GM10248 (cell line): ENCODE results near the gene TRAF6.
"Not testable (repeated sequence)": the region's sequence is repeated elsewhere in the genome, so short reads cannot be mapped to it uniquely, and the experiment has no call there.

Experiments
- CTCF ChIA-PET: fragments of 300-600 bp; sonication (Branson Sonifier 250); formaldehyde crosslinking; extraction: SDS; loops from one replicate; lab custom pipeline; 2021; ENCODE audit warnings: antibody characterized with exemption; lab: Yijun Ruan, JAX
- POLR2A ChIA-PET: fragments of 350-650 bp; sonication (Branson Sonifier 250); formaldehyde crosslinking; extraction: SDS; loops from one replicate; lab custom pipeline; 2020; ENCODE audit warnings: antibody characterized with exemption; lab: Yijun Ruan, JAX
- DNase-seq: peaks from one replicate; pipeline ENCODE4 v3.0.0; 2012; ENCODE audit errors: extremely low spot score
- TF ChIP-seq, protein P1 (sequence below): IDR thresholded peaks from 2 replicates; pipeline ENCODE4 v1.5.1; 2012; ENCODE audit warnings: mild to moderate bottlenecking, low read depth; ENCODE audit errors: extremely low read depth, missing control alignments, control extremely low read depth

The TRAF6 gene, protein sequence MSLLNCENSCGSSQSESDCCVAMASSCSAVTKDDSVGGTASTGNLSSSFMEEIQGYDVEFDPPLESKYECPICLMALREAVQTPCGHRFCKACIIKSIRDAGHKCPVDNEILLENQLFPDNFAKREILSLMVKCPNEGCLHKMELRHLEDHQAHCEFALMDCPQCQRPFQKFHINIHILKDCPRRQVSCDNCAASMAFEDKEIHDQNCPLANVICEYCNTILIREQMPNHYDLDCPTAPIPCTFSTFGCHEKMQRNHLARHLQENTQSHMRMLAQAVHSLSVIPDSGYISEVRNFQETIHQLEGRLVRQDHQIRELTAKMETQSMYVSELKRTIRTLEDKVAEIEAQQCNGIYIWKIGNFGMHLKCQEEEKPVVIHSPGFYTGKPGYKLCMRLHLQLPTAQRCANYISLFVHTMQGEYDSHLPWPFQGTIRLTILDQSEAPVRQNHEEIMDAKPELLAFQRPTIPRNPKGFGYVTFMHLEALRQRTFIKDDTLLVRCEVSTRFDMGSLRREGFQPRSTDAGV

DNA sequence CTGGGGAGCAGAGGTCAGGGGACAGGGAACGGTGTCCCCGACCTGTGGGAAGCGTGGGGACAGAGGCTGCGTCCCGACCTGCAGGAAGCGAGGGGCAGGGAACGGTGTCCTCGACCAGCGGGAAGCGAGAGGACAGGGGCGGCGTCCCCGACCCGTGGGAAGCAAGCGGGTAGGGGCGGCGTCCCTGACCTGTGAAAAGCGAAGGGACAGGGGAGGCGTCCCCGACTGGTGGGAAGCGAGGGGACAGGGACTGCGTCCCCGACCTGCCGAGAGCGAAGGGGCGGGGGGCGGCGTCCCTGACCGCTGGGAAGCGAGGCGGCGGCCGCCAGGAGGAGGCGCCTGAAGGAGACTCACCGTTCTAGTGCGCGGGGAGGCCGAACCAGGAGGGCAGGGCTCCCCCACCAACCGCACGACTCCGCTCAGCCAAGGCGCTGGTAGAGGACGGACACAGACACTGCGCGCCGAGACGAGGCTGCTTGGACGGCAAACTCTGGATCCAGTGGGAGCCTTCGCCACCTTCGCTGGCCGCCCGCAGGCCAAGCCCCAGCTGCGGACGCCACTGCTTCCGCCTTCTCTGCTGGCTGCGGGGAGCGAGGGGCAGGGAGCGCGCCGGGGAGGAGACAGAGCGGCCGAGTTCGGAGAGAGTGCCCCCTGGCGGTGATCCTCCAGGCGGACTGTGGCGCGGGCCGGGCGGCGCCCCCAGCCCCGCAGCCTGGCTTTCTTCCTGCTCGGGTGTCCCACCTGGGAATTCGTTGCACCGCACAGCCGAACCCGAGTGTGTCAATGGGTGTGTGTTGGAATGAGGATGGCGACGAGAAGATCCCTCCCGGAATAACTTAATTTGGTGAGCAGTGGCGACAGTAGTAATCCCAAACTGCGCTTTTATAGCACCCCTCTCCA lies at the start of gene TRAF6:
TRAF6 (minus strand) TSS at position 579 of the 900 bp plus-strand sequence. CDS start 8,757 bp downstream, outside the sequence.
- POLR2A ChIA-PET: interaction anchor here (0.6 kb wide), 1 partner anchor 688 kb away, joined by 3 read pairs; no protein-coding TSS in a partner anchor

DNA sequence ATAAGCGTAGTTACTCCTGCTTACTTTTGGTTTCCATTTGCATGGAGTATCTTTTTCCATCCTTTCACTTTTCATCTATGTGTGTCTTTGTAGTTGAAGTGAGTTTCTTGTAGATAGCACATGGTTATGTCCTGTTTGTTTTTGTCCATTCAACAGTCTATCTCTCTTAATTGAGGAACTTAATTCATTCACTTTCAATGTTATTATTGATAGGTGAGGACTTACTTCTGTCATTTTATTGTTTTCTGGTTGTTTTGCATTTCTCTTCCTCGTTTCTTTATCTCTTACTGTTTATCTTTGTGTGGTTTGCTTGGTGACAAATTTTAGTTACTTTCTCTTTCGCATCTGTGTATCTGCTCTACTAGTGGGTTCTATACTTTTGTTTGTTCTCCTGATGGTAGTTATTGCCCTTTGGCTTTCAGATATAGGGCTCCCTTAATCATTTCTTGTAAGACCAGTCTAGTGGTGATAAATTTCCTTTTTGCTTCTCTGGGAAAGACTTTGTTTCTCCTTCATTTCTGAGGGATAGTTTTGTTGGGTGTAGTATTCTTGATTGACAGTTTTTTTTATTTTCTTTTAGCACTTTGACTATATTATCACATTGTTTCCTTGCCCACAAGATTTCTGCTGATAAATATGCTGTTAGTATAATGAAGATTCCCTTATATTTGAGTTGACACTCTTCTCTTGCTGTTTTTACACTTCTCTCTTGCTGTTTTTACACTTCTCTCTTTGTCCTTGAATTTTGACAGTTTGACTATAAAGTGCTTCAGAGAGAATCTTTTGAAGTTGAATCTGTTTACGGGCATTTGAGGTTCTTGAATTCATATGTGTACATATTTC lies 48.7 kb upstream of the TRAF6 start:
- CTCF ChIA-PET: interaction anchor here (9.5 kb wide), 1 partner anchor 189 kb away, joined by 340 read pairs; no protein-coding TSS in a partner anchor
- DNase-seq: peak; percentile 35
- POLR2A ChIA-PET: no interaction called here
- TF ChIP-seq, protein P1, sequence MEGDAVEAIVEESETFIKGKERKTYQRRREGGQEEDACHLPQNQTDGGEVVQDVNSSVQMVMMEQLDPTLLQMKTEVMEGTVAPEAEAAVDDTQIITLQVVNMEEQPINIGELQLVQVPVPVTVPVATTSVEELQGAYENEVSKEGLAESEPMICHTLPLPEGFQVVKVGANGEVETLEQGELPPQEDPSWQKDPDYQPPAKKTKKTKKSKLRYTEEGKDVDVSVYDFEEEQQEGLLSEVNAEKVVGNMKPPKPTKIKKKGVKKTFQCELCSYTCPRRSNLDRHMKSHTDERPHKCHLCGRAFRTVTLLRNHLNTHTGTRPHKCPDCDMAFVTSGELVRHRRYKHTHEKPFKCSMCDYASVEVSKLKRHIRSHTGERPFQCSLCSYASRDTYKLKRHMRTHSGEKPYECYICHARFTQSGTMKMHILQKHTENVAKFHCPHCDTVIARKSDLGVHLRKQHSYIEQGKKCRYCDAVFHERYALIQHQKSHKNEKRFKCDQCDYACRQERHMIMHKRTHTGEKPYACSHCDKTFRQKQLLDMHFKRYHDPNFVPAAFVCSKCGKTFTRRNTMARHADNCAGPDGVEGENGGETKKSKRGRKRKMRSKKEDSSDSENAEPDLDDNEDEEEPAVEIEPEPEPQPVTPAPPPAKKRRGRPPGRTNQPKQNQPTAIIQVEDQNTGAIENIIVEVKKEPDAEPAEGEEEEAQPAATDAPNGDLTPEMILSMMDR: no peak

More for the DNA sequence above, at the start of gene TRAF6:
- peak; percentile 94 for DNase-seq
- CTCF ChIA-PET: interaction anchor here (0.6 to 3.6 kb wide), 20 partner anchors 8 to 556 kb away, joined by 3 to 40 read pairs (median 6); partner anchors contain the start of gene COMMD9
- TF ChIP-seq, protein P1: peak; percentile 92

DNA sequence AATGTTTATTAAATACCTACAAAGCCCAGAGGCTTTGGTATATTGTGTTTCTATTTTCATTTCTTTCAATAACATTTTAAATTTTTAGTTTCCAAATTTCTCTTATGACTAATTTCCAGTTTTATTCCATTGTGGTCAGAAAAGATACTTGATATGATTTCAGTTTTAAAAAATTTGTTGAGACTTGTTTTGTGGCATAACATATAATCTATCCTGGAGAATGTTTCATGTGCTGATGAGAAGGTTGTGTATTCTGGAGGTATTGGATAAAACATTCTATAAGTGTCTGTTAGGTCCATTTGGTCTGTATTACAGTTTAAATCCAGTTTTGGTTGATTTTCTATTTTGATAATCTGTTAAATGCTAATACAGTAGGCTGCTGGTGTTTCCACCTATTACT lies 47.9 kb upstream of the TRAF6 start:
- TF ChIP-seq, protein P1: no peak

DNA sequence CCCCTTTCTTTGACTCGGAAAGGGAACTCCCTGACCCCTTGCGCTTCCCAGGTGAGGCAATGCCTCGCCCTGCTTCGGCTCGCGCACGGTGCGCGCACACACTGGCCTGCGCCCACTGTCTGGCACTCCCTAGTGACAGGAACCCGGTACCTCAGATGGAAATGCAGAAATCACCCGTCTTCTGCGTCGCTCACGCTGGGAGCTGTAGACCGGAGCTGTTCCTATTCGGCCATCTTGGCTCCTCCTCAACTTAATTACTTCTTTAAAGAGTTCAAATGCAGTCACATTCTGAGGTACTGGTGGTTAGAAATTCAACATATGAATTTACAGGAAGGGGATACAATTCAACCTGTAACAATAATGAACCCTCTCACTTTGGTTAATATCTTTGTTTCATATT lies 47.3 kb upstream of the TRAF6 start:
- POLR2A ChIA-PET, DNase-seq, CTCF ChIA-PET: not testable (repeated sequence)

More for the DNA sequence above, 47.9 kb upstream of the TRAF6 start:
- CTCF ChIA-PET: no interaction called here
- DNase-seq: no peak
- POLR2A ChIA-PET: no interaction called here

DNA sequence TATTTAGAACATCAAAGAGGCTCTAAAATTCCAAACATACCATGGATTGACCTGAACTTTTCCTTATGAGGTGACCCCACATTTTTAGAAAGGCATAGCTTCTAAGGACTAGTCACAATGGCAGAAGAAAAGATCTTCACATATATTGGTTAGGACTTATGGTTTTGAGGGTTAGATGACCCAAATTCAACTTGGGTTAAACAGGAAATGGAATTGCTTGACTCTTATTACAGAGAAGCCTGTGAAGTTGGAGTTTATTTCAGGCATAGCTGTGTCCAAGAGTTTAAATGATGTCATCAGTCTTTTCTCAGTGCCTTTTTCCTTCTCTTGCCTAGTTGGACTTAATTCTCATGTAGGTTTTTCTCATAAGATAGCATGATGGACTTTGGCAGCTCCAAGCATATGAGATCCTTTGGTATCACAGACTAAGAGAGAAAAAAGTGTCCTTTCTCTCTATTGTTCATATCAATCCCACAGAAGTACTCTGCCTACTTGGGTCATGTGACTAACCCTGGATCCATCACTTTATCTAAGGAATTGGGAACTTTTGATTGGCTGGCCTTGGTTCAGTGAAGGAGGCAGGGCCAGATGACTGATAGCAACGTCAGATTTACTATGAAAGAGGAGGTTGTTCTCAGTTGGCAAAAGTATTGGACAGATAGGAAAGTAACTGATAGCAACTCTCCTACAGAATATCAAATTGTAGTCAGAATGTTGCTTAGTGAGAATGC lies 40.5 kb upstream of the TRAF6 start:
- no peak for DNase-seq
- ChIA-PET CTCF (interaction anchor here (0.9 to 1.8 kb wide), 3 partner anchors 13 to 258 kb away, joined by 3 to 7 read pairs (median 6); no protein-coding TSS in a partner anchor), POLR2A (no interaction called here)
- TF ChIP-seq, protein P1: no peak

DNA sequence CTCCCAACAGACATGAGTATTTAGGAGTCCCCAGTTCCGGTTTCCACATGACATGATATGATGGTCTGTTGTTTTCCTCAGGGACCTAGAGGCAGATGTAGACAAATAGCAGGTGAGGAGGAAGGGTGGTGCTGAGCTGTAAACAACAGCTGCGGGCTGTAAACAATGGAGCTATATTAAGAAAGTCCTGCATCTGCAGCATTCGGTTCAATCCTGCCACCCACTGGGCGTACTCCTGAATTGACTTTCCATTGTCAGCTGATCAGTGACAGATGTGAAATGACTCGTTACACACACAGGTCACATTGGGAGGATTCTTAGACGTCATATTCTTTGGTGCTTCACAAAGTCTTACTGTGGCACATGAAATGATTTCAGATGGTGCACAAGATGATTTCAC lies 30.9 kb upstream of the TRAF6 start:
- TF ChIP-seq, protein P1: peak; percentile 34
- ChIA-PET POLR2A (no interaction called here), CTCF (interaction anchor here (1.0 to 2.3 kb wide), 5 partner anchors 31 to 249 kb away, joined by 3 to 9 read pairs (median 4); partner anchors contain the start of gene TRAF6)
- peak; percentile 58 for DNase-seq
